ENCODE results near the gene SEMA3E. TPM values are rescaled to one million over a fixed set of nuclear protein-coding genes. Genes with fewer than 3 reads are reported as not detected.

Gene SEMA3E
- total RNA-seq, 1 experiment from 2014 or later: 7.3 TPM

DNA sequence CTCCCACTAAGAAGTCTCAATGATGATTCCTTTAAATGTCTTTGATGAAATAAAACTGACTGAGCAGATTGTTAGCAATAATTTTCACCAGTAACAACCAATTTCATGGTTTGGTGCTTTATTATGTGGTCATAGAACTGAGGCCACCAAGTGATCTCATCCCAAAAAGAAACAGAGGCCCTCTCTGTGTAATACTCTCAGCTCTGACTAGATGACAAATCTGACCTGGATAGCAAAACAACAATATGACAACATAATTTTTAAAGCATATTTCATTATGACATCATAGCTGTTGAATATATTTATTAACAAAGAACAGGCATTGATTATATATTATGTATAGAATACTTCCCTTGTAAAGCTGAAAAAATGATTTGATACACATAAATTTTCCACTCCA lies 5.9 kb downstream of the SEMA3E start:
- TF ChIP-seq TCF7L2 (IDR thresholded peaks at IDR 0.05; ENCODE audit: low read depth, low read length) (no peak), SIN3A (IDR thresholded peaks at IDR 0.05; ENCODE audit: borderline replicate concordance, insufficient read depth, low read depth, low read length) (no peak), CTCF (IDR thresholded peaks at IDR 0.05) (no peak), POLR2AphosphoS5 (IDR thresholded peaks at IDR 0.05; ENCODE audit: low read depth, low read length) (no peak), REST (IDR thresholded peaks at IDR 0.05; ENCODE audit: insufficient read depth in 1 of 2, low read depth in 2 of 2, low read length in 1 of 2) (no peak)
- H3K4me3 ChIP-seq (ENCODE audit: low read depth in 2 of 2, low read length in 2 of 2): no peak overlapping the region
- BruUV-seq (replicated peaks): no TSS peak
- H3K27me3 ChIP-seq (ENCODE audit: control insufficient read depth, insufficient read depth, low read length): peaks cover 2% of the 10 kb centered on the region; the same call in 1 of the 2 replicates
- DNase-seq (ENCODE audit: low read depth, low spot score) (no peak), ATAC-seq (no peak)
- H3K36me3 ChIP-seq (ENCODE audit: control insufficient read depth, insufficient read depth, low read length): no peaks in the 10 kb centered on the region
- in situ Hi-C loops (cut with HindIII; ENCODE audit: low pct_unique_long_range_greater_than_20kb, low sequenced_read_pairs): no loop called here
- CTCF ChIA-PET: no interaction called here
- no peaks in the 10 kb centered on the region for H3K9me3 ChIP-seq (ENCODE audit: control insufficient read depth, insufficient read depth, low read depth, low read length)
- intact Hi-C loops (cut with micrococcal nuclease; ENCODE audit: unreplicated experiment): no loop called here
- H3K27ac ChIP-seq (ENCODE audit: low read length): no peak overlapping the region
- POLR2A ChIA-PET: no interaction called here
- H3K4me1 ChIP-seq (ENCODE audit: control insufficient read depth, insufficient read depth, low read length): peaks cover 3% of the 10 kb centered on the region; the same call in 1 of the 2 replicates

DNA sequence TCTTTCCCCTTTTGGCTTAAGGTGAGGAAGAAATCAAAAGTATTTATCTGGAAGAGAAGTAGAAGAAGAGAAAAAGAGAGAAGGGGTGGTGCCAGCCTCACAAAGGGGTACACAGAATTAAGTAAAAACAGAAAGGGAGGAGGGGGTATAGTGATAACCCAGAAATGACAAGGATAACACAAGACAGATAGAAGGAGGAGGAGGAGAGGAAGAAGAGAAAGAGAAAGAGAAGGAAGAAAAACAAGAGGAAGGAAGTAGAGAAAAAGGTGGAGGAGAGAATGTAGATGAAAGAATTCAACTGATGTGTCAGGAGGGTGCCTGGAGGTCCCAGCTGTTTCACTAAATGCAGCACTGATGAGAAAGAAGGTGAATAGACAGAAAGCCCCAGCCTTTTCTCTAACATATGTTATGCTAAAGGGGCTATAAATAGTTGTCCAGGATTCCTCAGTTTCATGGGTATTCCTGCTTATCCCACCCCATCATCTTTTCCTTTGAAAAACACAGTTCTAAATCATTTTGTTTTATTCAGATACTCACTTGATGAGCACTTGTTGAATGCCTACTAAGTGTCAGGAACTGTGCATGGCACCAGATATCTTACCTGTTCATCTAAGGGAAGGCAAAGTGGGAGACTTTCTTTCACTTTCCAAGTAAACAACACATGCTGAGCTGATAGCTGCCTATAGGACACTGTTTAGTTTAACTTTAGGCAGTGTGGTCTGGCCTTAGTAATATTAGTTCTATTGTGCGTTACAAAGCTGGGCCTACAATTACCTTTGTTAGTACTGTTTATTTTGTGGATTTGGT lies 8.0 kb downstream of the SEMA3E start:
- in situ Hi-C loops (cut with HindIII; ENCODE audit: low pct_unique_long_range_greater_than_20kb, low sequenced_read_pairs) (no loop called here), intact Hi-C loops (cut with micrococcal nuclease; ENCODE audit: unreplicated experiment) (no loop called here)
- Histone ChIP-seq H3K4me1 (ENCODE audit: control insufficient read depth, insufficient read depth, low read length) (peaks cover 3% of the 10 kb centered on the region; the same call in 1 of the 2 replicates), H3K36me3 (ENCODE audit: control insufficient read depth, insufficient read depth, low read length) (no peaks in the 10 kb centered on the region), H3K4me3 (ENCODE audit: low read depth in 2 of 2, low read length in 2 of 2) (no peak overlapping the region), H3K27me3 (ENCODE audit: control insufficient read depth, insufficient read depth, low read length) (no peaks in the 10 kb centered on the region), H3K27ac (ENCODE audit: low read length) (no peak overlapping the region), H3K9me3 (ENCODE audit: control insufficient read depth, insufficient read depth, low read depth, low read length) (no peaks in the 10 kb centered on the region)
- no TSS peak for BruUV-seq (replicated peaks)
- ATAC-seq (no peak), DNase-seq (ENCODE audit: low read depth, low spot score) (no peak)
- TF ChIP-seq REST (IDR thresholded peaks at IDR 0.05; ENCODE audit: insufficient read depth in 1 of 2, low read depth in 2 of 2, low read length in 1 of 2): no peak
- TF ChIP-seq SIN3A (IDR thresholded peaks at IDR 0.05; ENCODE audit: borderline replicate concordance, insufficient read depth, low read depth, low read length): no peak
- no peak for TF ChIP-seq CTCF (IDR thresholded peaks at IDR 0.05)
- no peak for TF ChIP-seq POLR2AphosphoS5 (IDR thresholded peaks at IDR 0.05; ENCODE audit: low read depth, low read length)
- TF ChIP-seq TCF7L2 (IDR thresholded peaks at IDR 0.05; ENCODE audit: low read depth, low read length): no peak
- POLR2A ChIA-PET: no interaction called here
- CTCF ChIA-PET: no interaction called here

Data from Panc1 (cell line).